ENCODE measurements around the gene FAM200C.

The FAM200C gene

DNA sequence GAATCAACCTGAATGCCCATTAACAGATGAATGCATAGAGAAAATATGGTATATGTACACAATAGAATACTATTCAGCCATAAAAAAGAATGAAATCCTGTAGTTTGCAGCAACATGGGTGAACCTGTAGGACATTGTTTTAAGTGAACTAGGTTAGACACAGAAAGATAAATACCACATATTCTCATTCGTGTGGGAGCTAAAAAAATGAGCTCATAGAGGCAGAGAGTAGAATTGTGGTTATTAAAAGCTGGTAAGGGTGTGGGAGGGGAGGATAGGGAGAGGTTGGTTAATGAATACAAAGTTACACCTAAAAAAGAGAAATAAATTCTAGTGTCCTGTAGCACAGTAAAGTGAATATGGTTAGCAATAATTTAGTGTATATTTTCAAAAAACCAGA is 45.3 kb upstream of the FAM200C start:
- TF ChIP-seq POLR2AphosphoS5 (IDR thresholded peaks at IDR 0.05; ENCODE audit: low read depth, low read length) = no peak
- TF ChIP-seq FOXP2 (optimal IDR thresholded peaks at IDR 0.05; ENCODE audit: borderline replicate concordance, extremely low read depth, extremely low read length, insufficient read depth) = no peak
- no peak for TF ChIP-seq REST (IDR thresholded peaks at IDR 0.05; ENCODE audit: insufficient read depth in 1 of 2, low read depth in 2 of 2, low read length in 2 of 2)
- no peak for TF ChIP-seq SIN3A (IDR thresholded peaks at IDR 0.05; ENCODE audit: borderline replicate concordance, insufficient read depth, low read length)
- TF ChIP-seq TAF1 (IDR thresholded peaks at IDR 0.05; ENCODE audit: borderline replicate concordance, insufficient read depth, low read length) = no peak

- TF ChIP-seq TAF1 (IDR thresholded peaks at IDR 0.05; ENCODE audit: borderline replicate concordance, insufficient read depth, low read length) = no peak
- no peak for TF ChIP-seq POLR2AphosphoS5 (IDR thresholded peaks at IDR 0.05; ENCODE audit: low read depth, low read length)
- no peak for TF ChIP-seq FOXP2 (optimal IDR thresholded peaks at IDR 0.05; ENCODE audit: borderline replicate concordance, extremely low read depth, extremely low read length, insufficient read depth)
- no peak for TF ChIP-seq SIN3A (IDR thresholded peaks at IDR 0.05; ENCODE audit: borderline replicate concordance, insufficient read depth, low read length)
- TF ChIP-seq REST (IDR thresholded peaks at IDR 0.05; ENCODE audit: insufficient read depth in 1 of 2, low read depth in 2 of 2, low read length in 2 of 2) = no peak
Observed at GRCh38 chr5:160444407-160444806, 44.6 kb upstream of the FAM200C start.

DNA sequence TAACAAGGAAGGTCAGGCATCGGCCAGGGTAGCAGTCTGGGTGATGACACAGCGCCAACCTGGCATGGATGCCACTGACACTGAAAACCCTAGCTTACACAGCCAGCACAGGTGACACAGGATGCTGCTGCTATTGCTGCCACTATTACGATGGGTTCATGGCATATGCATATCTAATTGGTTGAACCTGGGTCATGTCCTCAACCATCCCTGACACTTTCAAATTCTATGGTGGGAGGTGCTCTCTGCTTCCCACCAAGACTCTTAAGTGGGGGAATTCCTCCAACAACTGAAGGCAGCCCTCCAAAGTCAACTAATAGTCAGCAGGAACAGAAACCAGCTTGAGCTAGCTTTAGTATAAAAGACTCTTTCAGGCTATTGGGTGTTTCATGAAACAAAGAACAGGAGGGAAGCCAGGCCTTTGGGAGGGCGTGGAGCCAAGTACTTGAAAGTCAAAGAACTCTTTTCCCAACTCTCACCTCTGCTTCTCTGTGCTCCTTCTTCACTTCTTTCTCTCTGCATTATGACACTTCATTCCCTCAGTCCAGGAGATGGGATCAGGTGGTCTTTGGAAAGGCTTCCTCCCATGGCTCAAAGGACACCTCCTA is 43.1 kb upstream of the FAM200C start:
- TF ChIP-seq TAF1 (IDR thresholded peaks at IDR 0.05; ENCODE audit: borderline replicate concordance, insufficient read depth, low read length) (no peak), SIN3A (IDR thresholded peaks at IDR 0.05; ENCODE audit: borderline replicate concordance, insufficient read depth, low read length) (no peak), FOXP2 (optimal IDR thresholded peaks at IDR 0.05; ENCODE audit: borderline replicate concordance, extremely low read depth, extremely low read length, insufficient read depth) (no peak), POLR2AphosphoS5 (IDR thresholded peaks at IDR 0.05; ENCODE audit: low read depth, low read length) (no peak), REST (IDR thresholded peaks at IDR 0.05; ENCODE audit: insufficient read depth in 1 of 2, low read depth in 2 of 2, low read length in 2 of 2) (no peak)

- TF ChIP-seq SIN3A (IDR thresholded peaks at IDR 0.05; ENCODE audit: borderline replicate concordance, insufficient read depth, low read length) (no peak), FOXP2 (optimal IDR thresholded peaks at IDR 0.05; ENCODE audit: borderline replicate concordance, extremely low read depth, extremely low read length, insufficient read depth) (no peak), REST (IDR thresholded peaks at IDR 0.05; ENCODE audit: insufficient read depth in 1 of 2, low read depth in 2 of 2, low read length in 2 of 2) (no peak), POLR2AphosphoS5 (IDR thresholded peaks at IDR 0.05; ENCODE audit: low read depth, low read length) (no peak), TAF1 (IDR thresholded peaks at IDR 0.05; ENCODE audit: borderline replicate concordance, insufficient read depth, low read length) (no peak)
Observed at GRCh38 chr5:160441311-160441781, 41.5 kb upstream of the FAM200C start.

All from PFSK-1 (cell line).